NCI-H1436 (cell line): ENCODE measurements around the gene NXPH1.

Experiments
- DNase-seq: peaks from one replicate; lab custom pipeline; 2025; lab: John Stamatoyannopoulos, UW

NXPH1 gene

GRCh38 chr7:8597565-8597964 lies 164.2 kb downstream of the NXPH1 start:
- DNase-seq: peak; percentile 85

- no peak for DNase-seq
Measured at GRCh38 chr7:8601121-8601520, 167.7 kb downstream of the NXPH1 start.

GRCh38 chr7:8605221-8605620 lies 171.8 kb downstream of the NXPH1 start:
- DNase-seq: peak; percentile 22

GRCh38 chr7:8612584-8612983 lies 179.2 kb downstream of the NXPH1 start:
- no peak for DNase-seq

- DNase-seq: no peak
Measured at GRCh38 chr7:8613191-8613590, 179.8 kb downstream of the NXPH1 start.

- no peak for DNase-seq
Measured at GRCh38 chr7:8615019-8615418, 181.6 kb downstream of the NXPH1 start.

- DNase-seq: no peak
Measured at GRCh38 chr7:8618441-8619070, 185.1 kb downstream of the NXPH1 start.

GRCh38 chr7:8620169-8620568 lies 186.8 kb downstream of the NXPH1 start:
- DNase-seq: no peak

- DNase-seq: no peak
Measured at GRCh38 chr7:8625612-8626011, 192.2 kb downstream of the NXPH1 start.

- no peak for DNase-seq
Measured at GRCh38 chr7:8627325-8627724, 193.9 kb downstream of the NXPH1 start.

- DNase-seq: no peak
Measured at GRCh38 chr7:8628656-8629055, 195.2 kb downstream of the NXPH1 start.

GRCh38 chr7:8629504-8629903 lies 196.1 kb downstream of the NXPH1 start:
- no peak for DNase-seq

GRCh38 chr7:8637322-8637721 lies 203.9 kb downstream of the NXPH1 start:
- DNase-seq: no peak

- peak; percentile 88 for DNase-seq
Measured at GRCh38 chr7:8638076-8638475, 204.7 kb downstream of the NXPH1 start.

- no peak for DNase-seq
Measured at GRCh38 chr7:8639668-8640067, 206.3 kb downstream of the NXPH1 start.

GRCh38 chr7:8640671-8641070 lies 207.3 kb downstream of the NXPH1 start:
- no peak for DNase-seq

GRCh38 chr7:8668627-8669500 lies 235.5 kb downstream of the NXPH1 start:
- DNase-seq: no peak

GRCh38 chr7:8669501-8669851 lies 236.1 kb downstream of the NXPH1 start:
- no peak for DNase-seq

GRCh38 chr7:8684426-8684825 lies 251.0 kb downstream of the NXPH1 start:
- no peak for DNase-seq

GRCh38 chr7:8699875-8700624 lies 266.6 kb downstream of the NXPH1 start:
- DNase-seq: peak; percentile 21

- no peak for DNase-seq
Measured at GRCh38 chr7:8702807-8703206, 269.4 kb downstream of the NXPH1 start.

GRCh38 chr7:8710124-8710523 lies 276.7 kb downstream of the NXPH1 start:
- DNase-seq: no peak

GRCh38 chr7:8714791-8715190 lies 281.4 kb downstream of the NXPH1 start:
- DNase-seq: no peak
